ENCODE data around the gene KCNQ4.

GRCh38 chr1:40802742-40803113, 19.1 kb downstream of the KCNQ4 start:
- TF ChIP-seq POLR2A (IDR thresholded peaks at IDR 0.05; ENCODE audit: low read depth, low read length) (no peak), POLR2AphosphoS5 (IDR thresholded peaks at IDR 0.05; ENCODE audit: low read depth, low read length) (no peak), TAF1 (IDR thresholded peaks at IDR 0.05; ENCODE audit: borderline replicate concordance, low read depth, low read length) (no peak)

Data from GM12892 (cell line).